ENCODE measurements around the gene P2RY14. TPM values are rescaled to one million over a fixed set of nuclear protein-coding genes. Genes with fewer than 3 reads are reported as not detected.

The P2RY14 gene
- total and polyA plus RNA-seq, 12 donors: 0.17 to 2.4 (median 0.57) TPM; not detected in 1

- intact Hi-C loops (cut with DNase I): no loop called here
- H3K9me3 ChIP-seq (replicated peaks in 1 of 3): no peaks in the 10 kb centered on the region
- TF ChIP-seq CTCF (IDR thresholded peaks at IDR 0.05) (no peak), POLR2A (IDR thresholded peaks at IDR 0.05) (no peak)
- no peak overlapping the region for H3K4me3 ChIP-seq
- 90 to 98% (median 97%) methylated on average over 5 to 8 of the region's 8 CpGs for WGBS, 4 donors
- H3K27me3 ChIP-seq: no peaks in the 10 kb centered on the region
- no peaks in the 10 kb centered on the region for H3K36me3 ChIP-seq (replicated peaks in 1 of 2)
- no peak overlapping the region for H3K27ac ChIP-seq
- H3K4me1 ChIP-seq (replicated peaks in 1 of 2): no peaks in the 10 kb centered on the region
- DNase-seq: no peak
Observed at GRCh38 chr3:151197228-151197627, 81.1 kb downstream of the P2RY14 start.

- DNase-seq: no peak
- Histone ChIP-seq H3K9me3 (replicated peaks in 1 of 3) (no peaks in the 10 kb centered on the region), H3K36me3 (replicated peaks in 1 of 2) (no peaks in the 10 kb centered on the region), H3K27me3 (no peaks in the 10 kb centered on the region), H3K4me1 (replicated peaks in 1 of 2) (no peaks in the 10 kb centered on the region), H3K4me3 (no peak overlapping the region), H3K27ac (no peak overlapping the region)
- TF ChIP-seq POLR2A (IDR thresholded peaks at IDR 0.05): no peak
- no peak for TF ChIP-seq CTCF (IDR thresholded peaks at IDR 0.05)
- intact Hi-C loops (cut with DNase I): no loop called here
Observed at GRCh38 chr3:151196434-151196833, 81.9 kb downstream of the P2RY14 start.

GRCh38 chr3:151195826-151196225 is 82.5 kb downstream of the P2RY14 start:
- H3K27me3 ChIP-seq: no peaks in the 10 kb centered on the region
- H3K9me3 ChIP-seq (replicated peaks in 1 of 3): no peaks in the 10 kb centered on the region
- no peak overlapping the region for H3K27ac ChIP-seq
- H3K4me1 ChIP-seq (replicated peaks in 1 of 2): no peaks in the 10 kb centered on the region
- H3K4me3 ChIP-seq: no peak overlapping the region
- TF ChIP-seq CTCF (IDR thresholded peaks at IDR 0.05) (no peak), POLR2A (IDR thresholded peaks at IDR 0.05) (no peak)
- intact Hi-C loops (cut with DNase I): no loop called here
- 77 to 94% (median 87%) methylated on average over 1 of the region's 1 CpG for WGBS, 4 donors
- H3K36me3 ChIP-seq (replicated peaks in 1 of 2): no peaks in the 10 kb centered on the region
- no peak for DNase-seq

- Histone ChIP-seq H3K27me3 (no peaks in the 10 kb centered on the region), H3K4me1 (replicated peaks in 1 of 2) (no peaks in the 10 kb centered on the region), H3K4me3 (no peak overlapping the region), H3K27ac (no peak overlapping the region), H3K9me3 (replicated peaks in 1 of 3) (no peaks in the 10 kb centered on the region), H3K36me3 (replicated peaks in 1 of 2) (no peaks in the 10 kb centered on the region)
- no peak for DNase-seq
- intact Hi-C loops (cut with DNase I): no loop called here
- 95 to 99% (median 96%) methylated on average over 6 of the region's 6 CpGs for WGBS, 4 donors
- TF ChIP-seq CTCF (IDR thresholded peaks at IDR 0.05) (no peak), POLR2A (IDR thresholded peaks at IDR 0.05) (no peak)
Observed at GRCh38 chr3:151192545-151192944, 85.8 kb downstream of the P2RY14 start.
